Suppressor macrophage (primary cell): ENCODE data around the gene PLAC9.

Source experiments
- DNase-seq, 4 experiments: peaks; one replicate each; pipeline ENCODE4 v3.0.0-alpha.2; 2020 to 2022

The PLAC9 gene

GRCh38 chr10:80160361-80161320 is 28.1 kb downstream of the PLAC9 start:
- DNase-seq: peak in 3 of 4 experiments; percentile 49 to 64 (median 49)

GRCh38 chr10:80161321-80162083 is 29.0 kb downstream of the PLAC9 start:
- peak in 1 of 4 experiments; percentile 34 for DNase-seq

- DNase-seq: no peak
Observed at GRCh38 chr10:80163741-80164341, 31.3 kb downstream of the PLAC9 start.

GRCh38 chr10:80164596-80164995 is 32.1 kb downstream of the PLAC9 start:
- peak in 1 of 4 experiments; percentile 2 for DNase-seq

- DNase-seq: peak in 1 of 4 experiments; percentile 13
Observed at GRCh38 chr10:80165173-80165572, 32.6 kb downstream of the PLAC9 start.

- DNase-seq: peak in 1 of 4 experiments; percentile 1
Observed at GRCh38 chr10:80166581-80167470, 34.3 kb downstream of the PLAC9 start.

- peak in 1 of 4 experiments; percentile 2 for DNase-seq
Observed at GRCh38 chr10:80167471-80168161, 35.1 kb downstream of the PLAC9 start.

GRCh38 chr10:80168162-80168511 is 35.6 kb downstream of the PLAC9 start:
- DNase-seq: no peak

- DNase-seq: peak in 1 of 4 experiments; percentile 34
Observed at GRCh38 chr10:80168679-80169380, 36.3 kb downstream of the PLAC9 start.

GRCh38 chr10:80170026-80170425 is 37.5 kb downstream of the PLAC9 start:
- DNase-seq: no peak

- no peak for DNase-seq
Observed at GRCh38 chr10:80170641-80171040, 38.1 kb downstream of the PLAC9 start.

GRCh38 chr10:80171248-80171660 is 38.7 kb downstream of the PLAC9 start:
- DNase-seq: no peak

GRCh38 chr10:80172896-80173295 is 40.4 kb downstream of the PLAC9 start:
- peak in 1 of 4 experiments; percentile 28 for DNase-seq

- peak in 1 of 4 experiments; percentile 27 for DNase-seq
Observed at GRCh38 chr10:80173466-80173865, 40.9 kb downstream of the PLAC9 start.

- DNase-seq: peak in 3 of 4 experiments; percentile 45 to 60 (median 52)
Observed at GRCh38 chr10:80174641-80175395, 42.3 kb downstream of the PLAC9 start.

- DNase-seq: no peak
Observed at GRCh38 chr10:80176526-80176925, 44.0 kb downstream of the PLAC9 start.

GRCh38 chr10:80177781-80178636 is 45.5 kb downstream of the PLAC9 start:
- no peak for DNase-seq

- DNase-seq: no peak
Observed at GRCh38 chr10:80182986-80183385, 50.5 kb downstream of the PLAC9 start.

GRCh38 chr10:80183436-80183835 is 50.9 kb downstream of the PLAC9 start:
- DNase-seq: no peak
